Right hindlimb (tissue), 1 donor: ENCODE data around the gene TSPAN9.
A peak's percentile ranks its signal among the peaks of the same experiment; 100 is the strongest.

Source experiments
- DNase-seq: peaks from one replicate; pipeline ENCODE4 v3.0.0-alpha.2; 2018

Gene TSPAN9

DNA sequence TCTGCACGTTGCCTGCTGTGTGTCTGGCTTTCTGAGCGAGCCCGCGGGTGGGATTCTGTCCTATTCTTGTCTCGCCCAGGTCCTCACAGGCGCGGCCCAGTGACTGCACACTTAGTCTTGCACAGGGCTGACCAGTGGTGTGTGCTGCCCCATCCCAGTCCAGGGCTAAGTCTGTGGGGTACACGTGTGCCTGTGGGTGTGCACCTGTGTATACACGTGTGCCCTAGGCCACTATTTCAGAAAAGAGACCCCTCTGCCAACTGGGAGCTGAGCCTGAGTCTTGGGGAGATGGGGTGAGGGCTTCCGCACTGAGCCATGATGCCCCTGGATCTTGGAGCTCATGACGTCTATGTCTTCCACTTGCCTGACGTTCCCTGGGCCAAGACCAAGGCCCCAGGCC lies 228.3 kb downstream of the TSPAN9 start:
- no peak for DNase-seq

DNA sequence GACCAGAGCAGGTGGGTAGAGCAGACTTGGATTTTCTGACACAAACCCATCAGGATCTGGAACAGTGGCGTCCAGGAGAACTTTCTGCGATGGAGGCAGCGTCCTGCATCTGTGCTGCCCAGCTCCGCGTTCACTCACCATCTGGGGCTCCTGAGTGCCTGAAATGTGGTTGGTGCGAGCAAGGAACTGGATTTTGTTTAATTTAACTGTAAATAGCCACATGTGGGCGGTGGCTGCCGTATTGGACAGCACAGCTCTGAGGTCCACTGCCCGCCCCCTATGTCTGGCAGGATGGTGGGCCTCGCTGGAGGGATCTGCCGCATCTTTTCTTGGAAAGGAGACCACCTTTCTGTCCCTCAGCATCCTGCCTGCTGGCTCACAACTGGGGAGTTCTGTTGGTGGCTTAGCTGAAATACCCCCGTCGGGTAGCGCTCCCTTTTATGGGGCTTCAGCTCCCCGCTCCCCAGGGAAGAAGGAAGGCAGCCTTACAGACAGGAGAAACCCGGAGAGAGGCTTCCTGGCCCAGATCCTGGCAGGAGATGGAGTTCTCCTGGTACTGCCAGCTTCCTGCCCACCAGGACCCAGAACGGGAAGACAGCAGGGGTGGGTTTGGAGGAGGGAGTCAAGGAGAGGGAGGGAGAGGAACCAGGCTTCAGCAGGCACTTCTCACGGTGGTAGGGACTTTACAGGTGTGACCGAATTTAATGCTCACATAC lies 228.9 kb downstream of the TSPAN9 start:
- no peak for DNase-seq

- DNase-seq, result peak; percentile 62
These were observed 230.2 kb downstream of the TSPAN9 start for GRCh38 chr12:3307389-3307788.

DNA sequence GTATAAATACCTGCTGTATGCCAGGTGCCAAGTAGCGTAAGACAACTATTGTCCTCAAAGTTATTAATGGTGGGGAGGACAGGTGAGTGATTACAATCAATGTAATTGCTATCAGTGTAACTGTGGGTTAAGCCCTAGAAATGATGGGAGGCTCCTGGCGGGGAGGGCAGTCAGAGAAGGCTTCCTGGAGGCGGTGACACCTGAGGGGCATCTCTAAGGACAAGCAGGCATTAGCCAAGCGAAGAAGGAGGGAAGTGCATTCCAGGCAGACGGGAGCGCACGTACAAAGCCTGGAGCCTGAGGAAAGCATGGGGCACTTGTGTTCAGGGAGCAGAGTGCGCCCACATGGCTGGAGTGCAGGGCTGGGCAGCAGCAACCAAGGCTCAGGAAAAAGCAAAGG lies 230.9 kb downstream of the TSPAN9 start:
- no peak for DNase-seq

GRCh38 chr12:3308609-3309008 lies 231.4 kb downstream of the TSPAN9 start:
- DNase-seq, result no peak

DNA sequence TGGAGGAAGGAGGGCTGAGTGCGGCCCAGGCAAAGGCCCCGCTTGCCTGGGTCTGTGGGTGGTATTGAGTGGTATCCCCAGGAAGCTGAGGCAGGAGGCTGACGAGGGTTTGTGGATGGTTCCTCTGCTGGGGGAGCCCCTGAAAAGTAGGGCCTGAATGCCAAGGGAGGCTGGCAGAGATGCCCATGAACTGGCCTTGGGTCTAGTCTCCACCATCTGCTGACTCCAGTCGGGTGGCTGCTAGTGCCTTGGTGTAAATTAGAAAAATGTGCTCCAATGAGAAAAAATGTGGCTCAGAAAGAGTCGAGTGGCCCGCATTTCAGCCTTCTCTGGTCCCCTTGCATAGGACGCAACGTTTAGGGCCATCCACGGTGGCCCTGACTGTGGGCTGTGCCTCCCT lies 232.6 kb downstream of the TSPAN9 start:
- DNase-seq, result no peak

GRCh38 chr12:3310271-3311026 lies 233.3 kb downstream of the TSPAN9 start:
- no peak for DNase-seq

GRCh38 chr12:3311027-3311402 lies 233.8 kb downstream of the TSPAN9 start:
- no peak for DNase-seq

DNA sequence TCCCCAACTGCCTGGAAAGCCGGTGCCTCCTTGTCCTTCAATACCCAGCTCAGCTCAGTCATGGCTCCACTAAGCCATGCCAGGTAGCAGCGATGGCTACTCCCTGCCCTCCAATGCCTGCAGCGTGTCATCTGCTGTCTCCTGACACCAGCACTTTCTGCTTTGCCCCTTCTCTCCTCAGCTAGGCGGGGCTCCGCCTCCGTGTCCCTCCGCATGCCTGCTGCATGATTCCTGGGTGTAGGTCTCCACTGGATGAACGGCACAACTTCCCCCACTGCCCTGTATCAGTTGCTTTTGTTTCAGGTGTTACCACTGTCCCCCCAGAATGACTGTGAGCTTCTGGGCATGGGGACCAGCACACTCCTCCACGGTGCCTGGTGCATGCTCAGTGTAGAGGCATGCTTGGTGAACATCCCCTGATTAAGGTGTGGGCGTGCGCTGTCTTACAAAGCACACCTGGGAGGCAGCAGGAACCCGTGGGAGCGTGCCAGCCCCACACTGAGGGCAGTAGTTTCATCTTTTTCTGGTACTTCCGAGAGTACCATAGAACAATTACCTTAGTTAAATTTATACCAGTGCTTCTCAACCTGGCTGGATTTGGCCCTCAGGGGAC lies 234.4 kb downstream of the TSPAN9 start:
- no peak for DNase-seq

DNA sequence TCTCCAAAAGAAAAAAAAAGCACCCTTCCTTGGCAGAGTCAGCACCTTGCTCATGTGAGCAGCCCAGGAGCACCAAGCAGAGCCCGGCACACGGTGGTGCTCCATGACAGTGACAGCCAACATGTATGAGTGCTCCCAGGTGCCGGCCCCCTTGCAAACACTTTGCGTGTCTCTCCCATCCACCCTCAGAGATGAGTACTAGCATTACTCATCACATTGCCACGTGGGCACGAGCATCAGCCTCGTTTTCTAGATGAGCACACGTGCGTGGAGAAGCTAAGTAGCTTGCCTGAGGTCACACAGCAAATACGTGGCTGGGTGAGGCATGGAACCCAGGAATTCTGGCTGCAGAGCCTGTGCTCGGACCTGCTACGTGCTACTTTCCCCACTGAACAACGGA lies 235.9 kb downstream of the TSPAN9 start:
- no peak for DNase-seq

DNA sequence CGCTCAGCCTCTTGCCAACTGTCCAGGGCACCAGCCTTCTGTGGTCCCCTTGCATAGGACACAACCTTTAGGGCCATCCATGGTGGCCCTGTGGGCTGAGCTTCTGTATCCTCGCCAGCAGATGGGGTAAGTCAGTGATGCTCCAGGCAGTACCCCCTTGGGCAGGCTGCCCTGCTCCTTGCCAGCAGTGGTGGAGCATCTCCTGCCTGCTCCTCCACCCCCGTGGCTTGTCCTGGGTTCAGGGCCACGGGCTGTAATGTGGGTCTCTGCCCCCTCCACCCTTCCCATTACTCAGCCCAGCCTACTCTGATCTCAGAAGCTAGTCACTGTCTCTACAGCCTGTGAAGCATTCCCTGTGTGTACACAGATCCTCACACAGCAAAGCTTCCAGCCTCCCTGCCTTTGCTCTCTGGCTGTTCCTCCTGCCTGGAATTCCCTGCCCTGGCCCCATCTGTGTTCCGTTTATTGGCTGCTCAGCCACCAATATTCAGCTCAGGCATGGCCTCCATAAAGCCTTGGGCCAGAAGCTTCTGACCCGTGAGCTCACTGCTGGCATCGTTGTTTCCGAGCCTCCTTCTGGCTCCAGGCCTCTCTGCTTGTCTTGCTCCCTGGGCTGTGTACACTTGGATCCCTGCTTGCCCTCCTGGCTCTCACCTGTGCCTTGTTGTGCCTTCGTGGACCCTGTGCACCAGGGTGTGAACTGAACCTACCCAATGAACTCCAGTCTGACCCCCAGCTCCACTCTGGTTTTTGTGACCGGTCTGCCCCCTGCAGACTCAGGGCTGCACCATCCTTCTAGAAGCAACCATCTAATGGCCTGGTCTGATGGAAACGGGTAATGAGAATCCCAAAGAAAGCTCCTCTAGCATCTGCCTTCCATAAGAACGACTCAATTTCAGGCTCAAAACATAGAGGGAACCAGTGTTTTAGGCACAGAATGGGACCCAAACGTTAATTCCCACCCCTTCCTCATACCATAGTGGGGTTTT lies 236.8 kb downstream of the TSPAN9 start:
- peak; percentile 81 for DNase-seq

- DNase-seq, result peak; percentile 93
These were observed 238.1 kb downstream of the TSPAN9 start for GRCh38 chr12:3315201-3315661.

DNA sequence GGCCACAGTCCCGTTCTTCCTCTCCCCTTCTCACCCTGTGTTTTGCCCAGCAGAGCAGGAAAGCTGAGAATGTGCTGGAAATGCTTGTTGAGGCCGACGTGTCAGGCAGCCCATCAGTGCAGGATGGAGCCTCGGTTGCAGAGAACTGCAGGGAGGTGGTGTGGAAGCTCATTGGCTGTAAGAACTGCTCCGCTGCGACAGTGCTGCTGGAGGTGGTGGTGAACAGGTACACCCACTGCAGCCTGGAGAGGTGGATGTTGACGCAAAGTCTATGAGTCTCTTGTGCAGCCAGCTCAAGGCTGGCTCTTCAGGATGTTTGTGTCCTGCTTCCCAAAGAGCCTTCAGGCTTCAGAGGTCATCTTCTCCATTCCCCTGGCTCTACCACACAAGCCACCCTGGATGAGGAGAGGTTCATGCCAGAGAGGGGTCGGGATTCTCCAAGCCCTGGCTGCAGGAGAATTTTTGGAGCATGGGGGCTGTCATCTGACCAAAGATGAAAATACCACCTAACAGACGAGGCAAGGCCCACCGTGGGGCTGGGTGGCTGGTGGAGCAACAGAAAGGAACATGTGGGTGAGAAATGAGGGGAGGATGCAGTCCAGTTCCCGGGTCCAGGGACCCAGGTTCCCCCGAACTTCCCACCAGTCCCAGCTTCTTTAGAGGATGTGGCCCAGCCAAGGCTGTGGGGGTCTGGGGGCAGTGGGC lies 239.7 kb downstream of the TSPAN9 start:
- no peak for DNase-seq

DNA sequence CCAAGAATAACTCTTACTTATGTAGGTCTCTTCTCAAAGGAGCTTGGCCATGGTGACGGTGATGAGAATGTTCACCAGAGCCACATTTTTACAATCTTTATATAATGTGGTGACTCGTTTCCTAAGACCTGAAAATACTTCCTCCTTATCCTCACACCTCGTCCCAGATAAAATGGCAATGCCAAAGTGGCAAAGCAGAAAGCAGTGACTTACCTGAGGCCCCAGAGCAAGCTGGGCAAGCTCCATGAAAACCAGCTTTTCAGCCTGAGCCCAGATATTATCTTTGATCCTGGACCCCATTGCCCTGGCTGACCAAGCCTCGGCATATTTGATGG lies 240.3 kb downstream of the TSPAN9 start:
- no peak for DNase-seq

DNA sequence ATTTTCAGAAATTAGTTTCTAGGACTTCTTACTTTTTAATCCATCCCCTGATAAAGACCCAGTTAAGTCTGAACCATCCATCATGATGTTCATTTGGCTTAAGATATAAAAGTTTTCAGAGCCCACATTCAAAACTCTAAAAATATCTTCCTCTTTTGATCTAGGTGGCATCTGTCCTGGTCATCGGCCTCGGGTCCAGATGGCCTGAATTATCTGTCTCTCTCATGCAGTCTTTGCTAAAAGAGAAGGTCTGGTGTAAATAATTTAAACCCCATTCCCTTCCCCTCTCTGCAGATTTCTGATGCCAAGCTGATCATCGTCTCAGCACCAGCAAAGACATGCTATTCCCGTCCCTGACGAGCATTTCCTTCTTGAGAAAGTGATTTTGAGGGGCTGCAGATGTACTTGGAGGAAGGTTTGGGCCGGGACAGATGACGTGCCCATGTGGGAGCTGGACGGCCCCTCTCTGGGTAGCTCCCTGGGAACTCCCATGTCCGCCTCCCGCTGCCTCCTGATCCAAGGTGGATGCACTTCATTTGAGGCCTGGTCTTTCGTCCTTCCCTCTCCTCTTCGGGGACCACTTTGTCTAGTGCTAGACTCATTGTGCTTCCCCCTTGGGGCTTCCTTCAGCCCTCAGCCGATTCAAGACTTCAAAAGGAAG lies 240.8 kb downstream of the TSPAN9 start:
- no peak for DNase-seq

GRCh38 chr12:3319723-3320492 lies 242.7 kb downstream of the TSPAN9 start:
- DNase-seq, result no peak

DNA sequence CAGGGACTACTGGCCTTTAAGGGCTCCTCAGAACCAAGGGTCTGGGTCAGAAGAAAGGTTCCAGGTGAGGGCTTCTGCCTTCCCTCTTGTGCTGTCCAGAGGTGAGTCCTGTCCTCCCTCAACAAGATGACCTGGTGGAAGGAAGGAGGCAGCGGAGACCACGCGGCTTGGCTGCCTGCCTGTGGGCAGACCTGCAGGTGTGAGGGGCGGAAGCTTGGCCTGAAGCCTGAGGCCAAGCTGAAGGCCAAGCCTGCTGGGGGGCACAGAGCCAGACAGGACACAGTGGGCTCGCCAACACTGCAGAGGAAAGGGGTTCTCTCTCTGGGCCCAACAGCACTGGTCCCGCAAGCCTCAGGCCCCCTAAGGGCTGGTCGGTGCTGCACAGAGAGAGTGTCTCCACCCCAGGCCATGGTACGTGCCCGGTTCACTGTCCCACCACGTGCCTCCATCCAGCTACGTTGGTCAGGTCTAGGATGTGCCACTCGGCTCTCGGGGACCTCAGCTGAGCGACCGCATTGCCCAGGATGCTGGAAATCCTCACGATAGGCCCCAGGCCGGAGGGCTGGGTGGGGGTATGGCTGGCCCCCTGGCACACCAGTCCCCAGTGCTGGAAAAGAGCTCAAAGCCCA lies 243.8 kb downstream of the TSPAN9 start:
- no peak for DNase-seq

- DNase-seq, result no peak
These were observed 244.7 kb downstream of the TSPAN9 start for GRCh38 chr12:3321881-3322280.

GRCh38 chr12:3323002-3323685 lies 246.0 kb downstream of the TSPAN9 start:
- DNase-seq, result no peak

DNA sequence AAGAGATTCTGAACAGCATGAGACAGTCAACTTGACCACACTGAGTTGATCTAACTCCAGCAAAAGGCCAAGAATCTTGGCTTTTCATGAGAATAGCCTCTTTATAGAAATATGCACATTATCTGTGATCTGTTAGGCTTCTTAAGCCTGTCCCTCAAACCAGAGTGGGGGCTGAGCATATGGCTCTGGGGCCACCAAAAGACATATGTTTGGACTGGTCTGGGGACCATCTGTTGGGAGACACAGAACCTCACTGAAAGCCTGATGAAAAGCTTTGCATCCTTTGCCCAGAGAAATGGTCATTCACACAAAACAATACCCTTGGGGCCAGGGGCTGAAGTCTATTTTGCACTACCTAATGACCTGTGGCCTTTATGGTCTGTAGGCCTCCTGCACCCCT lies 248.6 kb downstream of the TSPAN9 start:
- no peak for DNase-seq
